ENCODE results near the gene CITED4. TPM values are rescaled to one million over a fixed set of nuclear protein-coding genes. Genes with fewer than 3 reads are reported as not detected.

The CITED4 gene
- total RNA-seq, 1 experiment from 2014 or later = 9.5 TPM

DNA sequence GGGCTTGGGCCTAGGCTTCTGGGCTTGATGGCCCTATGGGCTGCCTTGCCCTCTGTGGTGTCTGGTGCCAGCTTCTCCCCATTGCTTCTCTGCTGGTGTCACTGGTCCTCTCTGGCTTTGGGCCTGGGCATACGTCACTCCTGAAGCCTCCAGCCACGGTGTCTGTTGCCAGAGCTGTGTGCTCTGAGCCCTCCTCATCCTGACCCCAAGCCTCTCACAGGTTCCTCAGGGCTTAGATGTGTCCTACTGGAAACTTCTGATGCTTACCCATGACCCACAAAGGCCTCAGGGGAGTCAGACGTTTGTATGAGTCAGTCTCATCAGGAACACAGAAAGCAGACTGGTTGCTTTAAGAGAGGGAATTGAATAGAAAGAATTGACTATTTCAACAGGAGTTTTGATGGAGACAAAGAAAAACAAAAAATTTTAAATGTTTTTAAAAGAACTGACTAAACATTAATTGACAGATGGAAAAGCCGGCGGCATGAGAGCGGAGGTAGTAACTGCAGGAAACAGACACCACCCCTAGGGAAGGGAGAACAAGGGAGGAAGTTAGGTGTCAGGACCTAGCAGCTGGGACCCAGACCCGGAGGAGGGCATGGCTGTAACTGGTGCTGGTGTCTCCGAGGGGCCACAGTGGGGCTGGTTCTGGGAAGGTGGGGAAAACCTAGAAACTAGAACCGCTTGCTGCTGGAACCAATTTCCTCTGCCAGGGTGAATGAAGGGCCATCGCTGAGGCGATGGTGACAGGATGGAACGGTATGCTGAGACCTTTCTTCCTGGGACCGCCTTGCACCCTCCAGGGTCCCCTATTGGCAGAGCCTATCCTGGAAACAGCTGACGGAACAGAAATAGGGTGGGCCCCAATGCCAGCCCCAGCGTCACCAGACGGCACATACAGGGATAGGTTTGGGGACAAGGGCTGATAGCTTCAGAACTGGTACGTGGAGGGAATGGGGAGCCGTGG lies 40.0 kb upstream of the CITED4 start:
- Histone ChIP-seq H3K56ac (ENCODE audit: insufficient read length, low read depth, low read length) (no peak overlapping the region), H3K9me3 (ENCODE audit: control insufficient read depth, low read depth, low read length) (no peaks in the 10 kb centered on the region), H4K5ac (ENCODE audit: insufficient read length, low read depth, low read length) (no peak overlapping the region), H3K9ac (ENCODE audit: extremely low read depth, insufficient read length, low read length) (no peak overlapping the region), H2AFZ (ENCODE audit: low read length) (no peak overlapping the region), H3K4me1 (ENCODE audit: insufficient read depth, low read length) (no peaks in the 10 kb centered on the region; the same call in 1 of the 2 replicates), H2BK20ac (ENCODE audit: low read depth, low read length, poor library complexity, severe bottlenecking) (no peak overlapping the region), H2BK5ac (ENCODE audit: insufficient read length, low read length) (no peak overlapping the region), H2AK5ac (ENCODE audit: insufficient read length, low read length) (no peak overlapping the region), H2BK12ac (ENCODE audit: insufficient read length, low read depth, low read length) (no peak overlapping the region), H4K91ac (ENCODE audit: insufficient read length, low read depth, low read length) (no peak overlapping the region), H3T11ph (ENCODE audit: low read length) (no peak overlapping the region), H3K18ac (ENCODE audit: insufficient read length, low read depth, low read length) (no peak overlapping the region), H3K23me2 (ENCODE audit: insufficient read length, low read depth, low read length, poor library complexity, severe bottlenecking) (no peaks in the 10 kb centered on the region), H3K23ac (ENCODE audit: insufficient read length, low read depth, low read length) (no peak overlapping the region), H3K4ac (ENCODE audit: low read depth, low read length) (no peak overlapping the region), H3K14ac (ENCODE audit: insufficient read depth, low read length) (no peak overlapping the region), H3K79me2 (ENCODE audit: insufficient read depth, low read length) (no peaks in the 10 kb centered on the region), H3K27me3 (ENCODE audit: insufficient read depth, low read length) (no peaks in the 10 kb centered on the region), H2BK15ac (ENCODE audit: low read depth, low read length) (no peak overlapping the region), H4K20me1 (ENCODE audit: control insufficient read depth, insufficient read depth, insufficient read length) (no peaks in the 10 kb centered on the region), H3K4me2 (ENCODE audit: insufficient read depth, insufficient read length, low read length) (no peak overlapping the region), H2BK120ac (ENCODE audit: low read depth, low read length, poor library complexity, severe bottlenecking) (no peak overlapping the region), H4K8ac (replicated peaks; ENCODE audit: insufficient read length, low read depth, low read length) (no peak overlapping the region), H3K27ac (ENCODE audit: insufficient read length, low read depth, low read length) (no peak overlapping the region), H3K79me1 (ENCODE audit: insufficient read depth, low read depth, low read length, poor library complexity, severe bottlenecking) (no peaks in the 10 kb centered on the region)
- Mint-ChIP-seq H3K27ac (no peak overlapping the region), H3K36me3 (ENCODE audit: insufficient read depth in 1 of 3, low read depth in 3 of 3) (no peaks in the 10 kb centered on the region), H3K27me3 (ENCODE audit: low read depth) (no peaks in the 10 kb centered on the region), H3K9me3 (no peaks in the 10 kb centered on the region), H3K4me1 (peaks cover 11 to 14% of the 10 kb centered on the region in 2 experiments; a peak in 3 of 4 replicates), H3K4me3 (no peak overlapping the region)
- TF ChIP-seq CTCF (conservative IDR thresholded peaks at IDR 0.05) = no peak
- no CpG with 5 or more reads among the region's 18 CpGs for WGBS (ENCODE audit: extremely low coverage, insufficient read length, low lambda C conversion rate)
- DNase-seq = peak; percentile 47

Measured in H9 (cell line).